Measurements from ENCODE around the gene RBM5. TPM values are rescaled to one million over a fixed set of nuclear protein-coding genes. Genes with fewer than 3 reads are reported as not detected.
A peak's percentile ranks its signal among the peaks of the same experiment; 100 is the strongest.

RBM5 gene
- total and polyA plus RNA-seq, 2 donors (not counting 1 experiment from before 2014, with no cell fraction given), result 405 to 464 TPM

- no peak overlapping the region for H2AFZ ChIP-seq (ENCODE audit: insufficient read depth, low read depth, low read length, poor library complexity, severe bottlenecking)
- 2% methylated on average over 34 of the region's 37 CpGs for WGBS (ENCODE audit: insufficient coverage)
- H3K4me1 Mint-ChIP-seq, result peaks cover 15% of the 10 kb centered on the region
- peak overlapping the region; percentile 51 for H3K9ac ChIP-seq (ENCODE audit: low read length)
- H3K9me3 ChIP-seq (ENCODE audit: control extremely low read depth in 1 of 3, control insufficient read depth in 2 of 3, insufficient read depth in 1 of 3, low read length in 2 of 3), result peaks cover 0 to 6% (median 0%) of the 10 kb centered on the region in 3 donors
- peaks cover 0 to 48% (median 19%) of the 10 kb centered on the region in 4 experiments for H3K27me3 ChIP-seq (replicated peaks in 1 of 4; ENCODE audit: control extremely low read depth in 1 of 4, control insufficient read depth in 3 of 4, insufficient read depth in 4 of 4, low read length in 3 of 4)
- peak overlapping the region in 2 of 5 experiments; percentile 11 to 50 for H3K4me3 ChIP-seq (ENCODE audit: control extremely low read depth in 1 of 5, extremely low read depth in 1 of 5, insufficient read depth in 1 of 5, low read depth in 2 of 5, low read length in 4 of 5)
- H3K79me2 ChIP-seq (ENCODE audit: control insufficient read depth, insufficient read depth, low read length), result no peaks in the 10 kb centered on the region
- ChIA-PET CTCF (interaction anchor here (1.0 kb wide), 1 partner anchor 39 kb away, joined by 3 read pairs; no protein-coding TSS in a partner anchor), POLR2A (no interaction called here)
- H4K20me1 ChIP-seq (ENCODE audit: control insufficient read depth, insufficient read depth, low read length, poor library complexity, severe bottlenecking), result peaks cover 9% of the 10 kb centered on the region
- no peak overlapping the region for H3K27ac ChIP-seq (ENCODE audit: low read length in 2 of 2)
- DNase-seq (no peak), ATAC-seq (ENCODE audit: low read depth) (no peak)
- H3K4me3 Mint-ChIP-seq, result peak overlapping the region; percentile 86
- H3K27ac Mint-ChIP-seq, result peak overlapping the region; percentile 26
- no peaks in the 10 kb centered on the region for H3K36me3 ChIP-seq (replicated peaks in 1 of 2; ENCODE audit: control extremely low read depth in 1 of 2, control insufficient read depth in 1 of 2, extremely low read depth in 1 of 2, insufficient read depth in 2 of 2, low read length in 1 of 2)
- H3K27me3 Mint-ChIP-seq, result peaks cover 32% of the 10 kb centered on the region
- peaks cover 14 to 20% of the 10 kb centered on the region in 2 donors for H3K4me1 ChIP-seq (ENCODE audit: control insufficient read depth in 2 of 2, insufficient read depth in 2 of 2, low read length in 2 of 2)
- no peaks in the 10 kb centered on the region for H3K9me3 Mint-ChIP-seq (ENCODE audit: insufficient read depth)
- peak overlapping the region; percentile 98 for H3K4me2 ChIP-seq (replicated peaks; ENCODE audit: low read depth, low read length, poor library complexity, severe bottlenecking)
- no peak for TF ChIP-seq EZH2 (IDR thresholded peaks at IDR 0.05; ENCODE audit: borderline replicate concordance, insufficient read depth, low read depth, low read length, poor library complexity, severe bottlenecking)
- TF ChIP-seq, protein P1, sequence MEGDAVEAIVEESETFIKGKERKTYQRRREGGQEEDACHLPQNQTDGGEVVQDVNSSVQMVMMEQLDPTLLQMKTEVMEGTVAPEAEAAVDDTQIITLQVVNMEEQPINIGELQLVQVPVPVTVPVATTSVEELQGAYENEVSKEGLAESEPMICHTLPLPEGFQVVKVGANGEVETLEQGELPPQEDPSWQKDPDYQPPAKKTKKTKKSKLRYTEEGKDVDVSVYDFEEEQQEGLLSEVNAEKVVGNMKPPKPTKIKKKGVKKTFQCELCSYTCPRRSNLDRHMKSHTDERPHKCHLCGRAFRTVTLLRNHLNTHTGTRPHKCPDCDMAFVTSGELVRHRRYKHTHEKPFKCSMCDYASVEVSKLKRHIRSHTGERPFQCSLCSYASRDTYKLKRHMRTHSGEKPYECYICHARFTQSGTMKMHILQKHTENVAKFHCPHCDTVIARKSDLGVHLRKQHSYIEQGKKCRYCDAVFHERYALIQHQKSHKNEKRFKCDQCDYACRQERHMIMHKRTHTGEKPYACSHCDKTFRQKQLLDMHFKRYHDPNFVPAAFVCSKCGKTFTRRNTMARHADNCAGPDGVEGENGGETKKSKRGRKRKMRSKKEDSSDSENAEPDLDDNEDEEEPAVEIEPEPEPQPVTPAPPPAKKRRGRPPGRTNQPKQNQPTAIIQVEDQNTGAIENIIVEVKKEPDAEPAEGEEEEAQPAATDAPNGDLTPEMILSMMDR (IDR thresholded peaks at IDR 0.05), result no peak
- intact Hi-C loops (cut with micrococcal nuclease), result loop anchor here (1.0 to 2.0 kb wide), 2 partner anchors 37 to 71 kb away; no protein-coding TSS in a partner anchor
Observed at GRCh38 chr3:50155491-50155878, 66.8 kb downstream of the RBM5 start.

DNA sequence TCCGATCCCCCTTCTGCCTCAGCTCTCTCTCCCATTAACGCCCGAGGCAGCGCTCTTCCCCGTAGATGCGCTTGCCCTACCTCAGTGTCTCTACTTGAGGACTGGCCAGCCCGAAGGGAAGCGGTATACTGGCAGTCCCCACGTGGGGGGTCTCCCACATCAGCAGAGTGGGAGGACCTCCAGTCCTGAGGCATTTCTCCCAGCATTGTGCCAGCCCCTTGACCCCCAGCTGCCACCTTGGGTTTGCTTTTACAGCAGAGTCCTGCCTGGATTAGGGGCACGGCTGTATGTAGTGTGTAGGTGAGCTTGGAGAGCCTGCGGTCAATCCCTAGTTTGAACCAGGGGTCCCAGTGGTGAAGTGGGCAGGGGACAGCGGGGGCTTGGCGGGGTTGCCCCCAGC is 67.2 kb downstream of the RBM5 start:
- peaks cover 30% of the 10 kb centered on the region for H3K27me3 Mint-ChIP-seq
- TF ChIP-seq, protein P1 (IDR thresholded peaks at IDR 0.05), result no peak
- TF ChIP-seq EZH2 (IDR thresholded peaks at IDR 0.05; ENCODE audit: borderline replicate concordance, insufficient read depth, low read depth, low read length, poor library complexity, severe bottlenecking), result no peak
- Histone ChIP-seq H3K4me2 (replicated peaks; ENCODE audit: low read depth, low read length, poor library complexity, severe bottlenecking) (peak overlapping the region; percentile 98), H3K36me3 (replicated peaks in 1 of 2; ENCODE audit: control extremely low read depth in 1 of 2, control insufficient read depth in 1 of 2, extremely low read depth in 1 of 2, insufficient read depth in 2 of 2, low read length in 1 of 2) (no peaks in the 10 kb centered on the region), H3K4me3 (ENCODE audit: control extremely low read depth in 1 of 5, extremely low read depth in 1 of 5, insufficient read depth in 1 of 5, low read depth in 2 of 5, low read length in 4 of 5) (no peak overlapping the region), H3K9ac (ENCODE audit: low read length) (peak overlapping the region; percentile 51), H3K27ac (ENCODE audit: low read length in 2 of 2) (no peak overlapping the region), H2AFZ (ENCODE audit: insufficient read depth, low read depth, low read length, poor library complexity, severe bottlenecking) (no peak overlapping the region), H3K79me2 (ENCODE audit: control insufficient read depth, insufficient read depth, low read length) (no peaks in the 10 kb centered on the region), H3K27me3 (replicated peaks in 1 of 4; ENCODE audit: control extremely low read depth in 1 of 4, control insufficient read depth in 3 of 4, insufficient read depth in 4 of 4, low read length in 3 of 4) (peaks cover 0 to 48% (median 19%) of the 10 kb centered on the region in 4 experiments), H4K20me1 (ENCODE audit: control insufficient read depth, insufficient read depth, low read length, poor library complexity, severe bottlenecking) (peaks cover 9% of the 10 kb centered on the region), H3K4me1 (ENCODE audit: control insufficient read depth in 2 of 2, insufficient read depth in 2 of 2, low read length in 2 of 2) (peaks cover 14 to 20% of the 10 kb centered on the region in 2 donors), H3K9me3 (ENCODE audit: control extremely low read depth in 1 of 3, control insufficient read depth in 2 of 3, insufficient read depth in 1 of 3, low read length in 2 of 3) (peaks cover 0 to 6% (median 0%) of the 10 kb centered on the region in 3 donors)
- intact Hi-C loops (cut with micrococcal nuclease), result loop anchor here (1.0 to 2.0 kb wide), 2 partner anchors 36 to 71 kb away; no protein-coding TSS in a partner anchor
- H3K4me3 Mint-ChIP-seq, result peak overlapping the region; percentile 86
- POLR2A ChIA-PET, result no interaction called here
- DNase-seq, result peak; percentile 41
- ATAC-seq (ENCODE audit: low read depth), result no peak
- CTCF ChIA-PET, result interaction anchor here (1.0 kb wide), 1 partner anchor 39 kb away, joined by 3 read pairs; no protein-coding TSS in a partner anchor
- peaks cover 15% of the 10 kb centered on the region for H3K4me1 Mint-ChIP-seq
- H3K27ac Mint-ChIP-seq, result peak overlapping the region; percentile 26
- WGBS (ENCODE audit: insufficient coverage), result 37% methylated on average over 13 of the region's 13 CpGs
- H3K9me3 Mint-ChIP-seq (ENCODE audit: insufficient read depth), result no peaks in the 10 kb centered on the region

Data from B cell (primary cell).